Prostate gland (tissue), 2 donors: ENCODE results near the gene LRRC59.

Experiments
- CTCF ChIP-seq, 4 experiments: fragments of 200-600 bp in 2 of 4; fragments of 450-650 bp in 2 of 4; sonication (generic) in 2 of 4; IDR thresholded peaks; 1 replicate in 3 of 4; 2 replicates in 1 of 4; pipeline ENCODE4 v1.5.1; 2016 to 2019; ENCODE audit warnings: antibody characterized with exemption in 4 of 4, mild to moderate bottlenecking in 2 of 4, moderate library complexity in 2 of 4
- POLR2A ChIP-seq: fragments of 450-650 bp; IDR thresholded peaks from one replicate; pipeline ENCODE4 v1.6.1; 2016; ENCODE audit warnings: antibody characterized with exemption, mild to moderate bottlenecking
- POLR2AphosphoS5 ChIP-seq: sonication (generic); formaldehyde crosslinking; IDR thresholded peaks from one replicate; pipeline ENCODE4 v1.6.1; 2017; ENCODE audit warnings: antibody characterized with exemption

GRCh38 chr17:50412188-50412732, 14.9 kb upstream of the LRRC59 start:
- TF ChIP-seq CTCF (IDR thresholded peaks at IDR 0.05), result no peak
- no peak for TF ChIP-seq POLR2AphosphoS5
- no peak for TF ChIP-seq POLR2A
